CD4-positive, alpha-beta T cell (primary cell): ENCODE results near the gene C17orf78. TPM values are rescaled to one million over a fixed set of nuclear protein-coding genes. Genes with fewer than 3 reads are reported as not detected.

Experiments used
- ATAC-seq: fragments of 200-7000 bp; cut with Tn5 transposase; one replicate; pipeline ENCODE4 v1.10.0; 2022; ENCODE audit warnings: mild to moderate bottlenecking; ENCODE audit not compliant: poor library complexity
- CTCF ChIA-PET: fragments of 350-600 bp; sonication (Branson Sonifier 250); formaldehyde crosslinking; loops from one replicate; lab custom pipeline; 2021; ENCODE audit warnings: antibody characterized with exemption, inconsistent platforms; lab: Charles Lee
- POLR2A ChIA-PET: fragments of 350-600 bp; sonication (Branson Sonifier 250); formaldehyde crosslinking; loops from one replicate; lab custom pipeline; 2021; ENCODE audit warnings: antibody characterized with exemption, inconsistent platforms; lab: Charles Lee
- DNase-seq, 14 experiments: peaks; one replicate each; pipeline ENCODE4 v3.0.0-alpha.2; 2013 to 2020; ENCODE audit warnings: mixed read lengths in 2 of 14
- H3K27ac ChIP-seq, 2 donors: one replicate each; pipeline versions ENCODE4 v1.5.1 to v1.7.0; 2013; ENCODE audit warnings: low read length in 2 of 2, low read depth in 1 of 2, mild to moderate bottlenecking in 1 of 2
- H3K27me3 ChIP-seq, 2 experiments: 1 replicate in 1 of 2; 2 replicates in 1 of 2; pipeline versions ENCODE4 v1.6.1 to v1.7.0; 2013; ENCODE audit warnings: low read length in 2 of 2, control low read depth in 1 of 2, mild to moderate bottlenecking in 1 of 2, moderate library complexity in 1 of 2; ENCODE audit not compliant: insufficient read depth in 2 of 2, control insufficient read depth in 1 of 2
- H3K36me3 ChIP-seq: one replicate; pipeline ENCODE4 v1.6.1; 2013; ENCODE audit warnings: low read length, control low read depth; ENCODE audit not compliant: insufficient read depth
- H3K4me1 ChIP-seq: one replicate; pipeline ENCODE4 v1.6.1; 2013; ENCODE audit warnings: low read length, control low read depth; ENCODE audit not compliant: insufficient read depth
- H3K4me3 ChIP-seq: one replicate; pipeline ENCODE4 v1.5.1; 2013; ENCODE audit warnings: mild to moderate bottlenecking, low read length, moderate library complexity
- H3K9me3 ChIP-seq, 2 experiments: 1 replicate in 1 of 2; 2 replicates in 1 of 2; pipeline versions ENCODE4 v1.6.1 to v1.7.0; 2013; ENCODE audit warnings: low read length in 2 of 2, mild to moderate bottlenecking in 2 of 2, control low read depth in 1 of 2, moderate library complexity in 1 of 2; ENCODE audit not compliant: control insufficient read depth in 1 of 2, insufficient read depth in 1 of 2
- H3K27ac Mint-ChIP-seq: one replicate; pipeline ENCODE4 v1.8.0; 2020; ENCODE audit warnings: mixed read lengths
- H3K27me3 Mint-ChIP-seq: one replicate; pipeline ENCODE4 v1.8.0; 2021; ENCODE audit warnings: mixed read lengths
- H3K36me3 Mint-ChIP-seq: one replicate; pipeline ENCODE4 v1.8.0; 2021; ENCODE audit warnings: low read depth, mixed read lengths
- H3K4me1 Mint-ChIP-seq: one replicate; pipeline ENCODE4 v1.8.0; 2021; ENCODE audit warnings: low read depth, mixed read lengths
- H3K4me3 Mint-ChIP-seq: one replicate; pipeline ENCODE4 v1.8.0; 2020; ENCODE audit warnings: mild to moderate bottlenecking, mixed read lengths
- H3K9me3 Mint-ChIP-seq: one replicate; pipeline ENCODE4 v1.8.0; 2020; ENCODE audit warnings: mixed read lengths
- CTCF ChIP-seq: fragments of 200-600 bp; IDR thresholded peaks from one replicate; pipeline ENCODE4 v1.8.0; 2022; ENCODE audit warnings: antibody characterized with exemption, mild to moderate bottlenecking
- intact Hi-C, 2 experiments: fragments of 100-400 bp; cut with DNase I in 1 of 2; cut with micrococcal nuclease in 1 of 2; formaldehyde crosslinking; loops; one replicate each; pipeline versions ENCODE4 v1.15.1 to v1.9.0; 2023 to 2025; cut with DNase I, micrococcal nuclease
- total RNA-seq, 174 experiments: library from RNA in 2 of 174; stranded (reverse) in 2 of 174; gene quantifications; one replicate each; pipeline ENCODE4 v1.2.3 and lab custom pipeline; 2021 to 2026

The C17orf78 gene
- total RNA-seq, 2 experiments from 2014 or later, result not detected

GRCh38 chr17:37429453-37429852, 53.7 kb downstream of the C17orf78 start:
- no peak overlapping the region for H3K27ac ChIP-seq
- H3K4me1 Mint-ChIP-seq, result peaks cover 8% of the 10 kb centered on the region
- H3K27me3 ChIP-seq, result no peaks in the 10 kb centered on the region
- intact Hi-C loops, result loop anchor here in 1 of 2 experiments (5.0 kb wide), 1 partner anchor 52 kb away; the partner anchor contains the start of gene C17orf78
- no peak overlapping the region for H3K4me3 Mint-ChIP-seq
- TF ChIP-seq CTCF, result no peak
- POLR2A ChIA-PET, result no interaction called here
- H3K9me3 Mint-ChIP-seq, result no peaks in the 10 kb centered on the region
- ATAC-seq (no peak), DNase-seq (no peak)
- peaks cover 61% of the 10 kb centered on the region for H3K36me3 ChIP-seq
- peaks cover 75% of the 10 kb centered on the region for H3K36me3 Mint-ChIP-seq
- H3K27me3 Mint-ChIP-seq, result no peaks in the 10 kb centered on the region
- no peaks in the 10 kb centered on the region for H3K4me1 ChIP-seq
- CTCF ChIA-PET, result no interaction called here
- H3K9me3 ChIP-seq, result no peaks in the 10 kb centered on the region
- no peak overlapping the region for H3K27ac Mint-ChIP-seq
- H3K4me3 ChIP-seq, result no peak overlapping the region

- peaks cover 58% of the 10 kb centered on the region for H3K36me3 ChIP-seq
- H3K36me3 Mint-ChIP-seq, result peaks cover 71% of the 10 kb centered on the region
- intact Hi-C loops, result no loop called here
These were observed 54.4 kb downstream of the C17orf78 start for GRCh38 chr17:37430051-37430627.

GRCh38 chr17:37432671-37433070, 56.9 kb downstream of the C17orf78 start:
- no peaks in the 10 kb centered on the region for H3K4me1 ChIP-seq
- CTCF ChIA-PET, result no interaction called here
- intact Hi-C loops, result no loop called here

More at GRCh38 chr17:37430051-37430627, 54.4 kb downstream of the C17orf78 start:
- H3K27me3 Mint-ChIP-seq, result no peaks in the 10 kb centered on the region
- Histone ChIP-seq H3K4me1 (no peaks in the 10 kb centered on the region), H3K27me3 (no peaks in the 10 kb centered on the region), H3K9me3 (no peaks in the 10 kb centered on the region), H3K4me3 (no peak overlapping the region), H3K27ac (no peak overlapping the region)
- ChIA-PET POLR2A (no interaction called here), CTCF (no interaction called here)
- no peaks in the 10 kb centered on the region for H3K9me3 Mint-ChIP-seq
- no peak overlapping the region for H3K4me3 Mint-ChIP-seq
- H3K4me1 Mint-ChIP-seq, result peaks cover 8% of the 10 kb centered on the region
- H3K27ac Mint-ChIP-seq, result no peak overlapping the region
- DNase-seq (no peak), ATAC-seq (no peak)
- TF ChIP-seq CTCF, result no peak

More at GRCh38 chr17:37432671-37433070, 56.9 kb downstream of the C17orf78 start:
- POLR2A ChIA-PET, result no interaction called here
- no peak overlapping the region for H3K27ac ChIP-seq
- Mint-ChIP-seq H3K27ac (no peak overlapping the region), H3K36me3 (peaks cover 66% of the 10 kb centered on the region), H3K27me3 (no peaks in the 10 kb centered on the region), H3K4me3 (no peak overlapping the region), H3K4me1 (peaks cover 8% of the 10 kb centered on the region), H3K9me3 (no peaks in the 10 kb centered on the region)
- ATAC-seq (no peak), DNase-seq (no peak)
- H3K36me3 ChIP-seq, result peaks cover 44% of the 10 kb centered on the region
- no peaks in the 10 kb centered on the region for H3K9me3 ChIP-seq
- TF ChIP-seq CTCF, result no peak
- no peak overlapping the region for H3K4me3 ChIP-seq
- no peaks in the 10 kb centered on the region for H3K27me3 ChIP-seq
